Effector CD4-positive, alpha-beta T cell (primary cell): Measurements from ENCODE around the gene POMGNT2.

Experiments used
- DNase-seq: peaks from one replicate; pipeline ENCODE4 v3.0.0-alpha.2; 2020
- total RNA-seq: gene quantifications from one replicate; lab custom pipeline; 2026; lab: John Stamatoyannopoulos, UW

POMGNT2 gene
- total RNA-seq: 8.3 reads per million, percentile 28 among the genes with 10 or more reads in this experiment

GRCh38 chr3:43105596-43106292 lies at the start of gene POMGNT2:
Gene POMGNT2 (minus strand): TSS chr3:43106079. CDS start chr3:43081431, 24,648 bp downstream.
- peak; percentile 80 for DNase-seq

- DNase-seq: no peak
Observed at GRCh38 chr3:43154980-43155379, 49.1 kb upstream of the POMGNT2 start.

GRCh38 chr3:43153216-43154083 lies 47.6 kb upstream of the POMGNT2 start:
- DNase-seq: no peak

GRCh38 chr3:43152649-43153048 lies 46.8 kb upstream of the POMGNT2 start:
- no peak for DNase-seq

GRCh38 chr3:43148033-43148432 lies 42.2 kb upstream of the POMGNT2 start:
- DNase-seq: no peak

GRCh38 chr3:43146599-43146998 lies 40.7 kb upstream of the POMGNT2 start:
- no peak for DNase-seq

GRCh38 chr3:43144761-43145490 lies 39.0 kb upstream of the POMGNT2 start:
- no peak for DNase-seq

- DNase-seq: no peak
Observed at GRCh38 chr3:43142472-43142871, 36.6 kb upstream of the POMGNT2 start.

- DNase-seq: no peak
Observed at GRCh38 chr3:43138488-43139231, 32.8 kb upstream of the POMGNT2 start.

- DNase-seq: no peak
Observed at GRCh38 chr3:43132870-43133636, 27.2 kb upstream of the POMGNT2 start.

GRCh38 chr3:43132193-43132592 lies 26.3 kb upstream of the POMGNT2 start:
- no peak for DNase-seq

- no peak for DNase-seq
Observed at GRCh38 chr3:43128464-43128863, 22.6 kb upstream of the POMGNT2 start.

GRCh38 chr3:43126536-43126935 lies 20.7 kb upstream of the POMGNT2 start:
- DNase-seq: no peak

GRCh38 chr3:43123895-43124294 lies 18.0 kb upstream of the POMGNT2 start:
- DNase-seq: no peak

- no peak for DNase-seq
Observed at GRCh38 chr3:43120937-43121336, 15.1 kb upstream of the POMGNT2 start.

- no peak for DNase-seq
Observed at GRCh38 chr3:43117257-43117656, 11.4 kb upstream of the POMGNT2 start.

GRCh38 chr3:43113671-43114070 lies 7.8 kb upstream of the POMGNT2 start:
- no peak for DNase-seq

- no peak for DNase-seq
Observed at GRCh38 chr3:43106293-43106628, 382 bp upstream of the POMGNT2 start.

GRCh38 chr3:43104660-43105595 lies 951 bp downstream of the POMGNT2 start:
- DNase-seq: peak; percentile 4

GRCh38 chr3:43104039-43104438 lies 1.8 kb downstream of the POMGNT2 start:
- DNase-seq: no peak
